ENCODE measurements around the gene CRYBG2. TPM values are rescaled to one million over a fixed set of nuclear protein-coding genes. Genes with fewer than 3 reads are reported as not detected.
A peak's percentile ranks its signal among the peaks of the same experiment; 100 is the strongest.

Gene CRYBG2
- polyA plus RNA-seq, 1 donor = 0.40 TPM

- DNase-seq = no peak
Measured at GRCh38 chr1:26290882-26291261, 63.1 kb downstream of the CRYBG2 start.

DNA sequence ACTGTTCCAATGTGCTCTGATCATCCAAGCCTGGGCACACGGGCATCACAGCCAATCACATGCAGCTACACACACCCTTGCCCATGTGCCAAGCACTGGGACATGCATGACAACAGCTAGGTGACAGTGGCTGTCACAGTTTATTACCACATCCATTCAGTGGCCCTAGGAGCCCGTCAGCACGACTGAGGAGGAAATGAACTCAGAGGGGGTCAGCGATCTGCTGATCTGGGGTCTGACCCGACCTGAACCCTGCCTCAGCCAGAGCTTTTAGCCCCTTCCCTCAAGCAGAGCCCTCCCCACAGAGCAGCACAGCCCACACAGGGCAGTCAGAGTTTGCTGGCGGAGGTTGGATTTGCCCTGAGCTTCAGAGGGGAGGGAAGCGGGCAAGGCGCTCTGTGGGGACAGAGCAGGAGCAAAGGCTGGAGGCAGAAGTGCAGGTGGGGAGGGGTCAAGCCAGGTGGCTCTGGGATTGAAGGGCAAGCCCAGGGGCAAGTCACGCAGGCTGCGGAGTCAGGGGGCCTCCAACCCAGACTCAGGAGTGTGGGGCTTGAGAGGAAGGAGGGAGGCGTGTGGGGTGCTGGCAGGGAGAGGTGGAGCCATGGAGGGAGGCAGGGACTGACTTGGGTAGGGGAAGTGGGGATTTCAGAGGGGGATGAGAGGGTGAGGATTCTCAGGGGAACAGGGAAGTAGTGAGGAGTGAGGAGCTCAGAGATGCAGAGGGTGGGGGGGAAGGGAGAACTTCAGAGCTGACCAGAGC, 63.6 kb downstream of the CRYBG2 start:
- DNase-seq = no peak

DNA sequence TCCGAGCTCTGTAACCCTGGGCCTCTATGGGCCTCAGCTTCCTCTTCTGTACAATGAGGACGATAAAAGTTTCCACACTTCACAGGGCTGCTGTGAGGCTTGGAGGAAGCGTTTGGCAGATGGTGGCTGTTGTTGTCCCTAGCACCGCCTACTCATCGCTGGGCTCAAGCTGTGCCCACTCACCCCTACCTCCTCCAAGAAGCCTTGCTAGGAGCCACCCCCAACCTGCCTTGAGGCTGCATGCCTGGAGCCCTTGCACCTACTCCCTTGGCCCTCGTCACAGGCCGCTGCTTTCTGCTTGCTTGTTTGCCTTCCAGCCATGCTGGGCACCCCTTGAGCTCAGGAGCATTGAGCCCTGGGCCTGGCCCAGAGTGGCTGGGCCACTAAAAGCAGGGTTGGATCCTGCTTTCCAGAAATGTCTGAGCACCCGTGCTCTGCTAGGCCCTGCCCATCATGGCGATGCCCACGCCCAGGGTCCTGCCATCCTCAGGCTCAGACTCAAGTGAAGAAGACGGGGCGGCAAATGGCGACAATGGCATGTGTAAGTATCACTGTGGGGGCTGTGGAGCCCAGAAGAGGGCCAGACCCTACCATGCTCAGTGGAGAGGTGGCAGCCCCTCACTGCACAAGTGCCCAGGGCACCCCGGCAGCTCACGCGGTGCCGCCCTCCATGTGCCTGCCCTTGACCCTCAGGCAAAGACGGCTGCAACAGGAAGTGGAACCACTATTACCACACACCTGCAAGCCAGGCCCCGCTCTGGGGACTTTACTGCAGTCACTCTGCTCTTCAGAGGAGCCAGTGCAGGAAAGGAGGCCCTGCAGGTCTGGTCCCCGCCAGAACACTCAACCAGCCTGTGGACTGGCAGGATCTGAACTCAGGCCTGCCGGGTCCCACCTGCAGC, 64.5 kb downstream of the CRYBG2 start:
- no peak for DNase-seq

DNA sequence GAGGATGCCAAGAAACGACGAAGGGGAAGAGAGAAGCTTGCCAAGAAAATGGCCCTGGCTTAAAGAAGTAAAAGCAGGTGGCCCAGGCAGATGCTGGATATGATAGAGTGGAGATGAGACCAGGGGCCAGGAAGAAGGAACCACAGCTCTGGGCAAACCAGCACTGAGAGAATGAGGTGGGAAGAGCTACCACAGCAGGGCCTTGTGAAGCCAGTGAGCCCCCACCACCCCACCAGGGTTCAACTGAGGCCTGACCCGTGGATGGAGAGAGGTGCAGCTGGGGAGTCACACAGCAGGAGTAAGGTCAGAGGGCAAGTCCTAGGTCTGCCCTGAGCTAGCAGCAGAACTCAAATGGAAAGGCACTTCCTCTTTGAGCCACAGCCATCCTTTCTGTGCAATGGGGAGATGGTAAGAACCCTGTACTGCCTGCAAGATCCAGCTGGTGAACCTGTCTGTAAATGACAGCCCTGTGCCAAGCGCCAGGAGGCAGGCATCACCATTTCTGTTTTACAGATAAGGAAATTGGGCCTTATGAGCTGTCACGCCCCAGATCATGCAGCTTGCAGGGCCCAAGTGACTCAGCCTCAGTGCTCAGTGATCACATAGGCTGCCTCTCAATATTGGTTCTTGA, 65.5 kb downstream of the CRYBG2 start:
- DNase-seq = no peak

DNA sequence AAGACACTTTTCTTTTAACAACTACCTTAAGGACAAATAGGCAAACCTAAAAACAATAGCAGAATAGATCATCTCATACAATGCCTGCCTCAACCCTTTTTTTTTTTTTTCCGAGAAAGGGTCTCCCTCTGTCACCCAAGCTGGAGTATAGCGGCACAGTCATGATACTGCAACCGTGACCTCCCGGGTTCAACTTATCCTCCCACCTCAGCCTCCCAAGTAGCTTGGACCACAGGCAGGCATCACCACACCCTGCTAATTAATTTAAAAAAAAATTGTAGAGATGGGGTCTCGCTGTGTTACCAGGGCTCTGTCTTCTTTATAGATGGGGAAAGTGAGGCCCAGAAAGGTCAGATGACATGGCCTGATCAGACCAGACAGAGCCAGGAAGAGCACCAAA, 66.1 kb downstream of the CRYBG2 start:
- no peak for DNase-seq

DNA sequence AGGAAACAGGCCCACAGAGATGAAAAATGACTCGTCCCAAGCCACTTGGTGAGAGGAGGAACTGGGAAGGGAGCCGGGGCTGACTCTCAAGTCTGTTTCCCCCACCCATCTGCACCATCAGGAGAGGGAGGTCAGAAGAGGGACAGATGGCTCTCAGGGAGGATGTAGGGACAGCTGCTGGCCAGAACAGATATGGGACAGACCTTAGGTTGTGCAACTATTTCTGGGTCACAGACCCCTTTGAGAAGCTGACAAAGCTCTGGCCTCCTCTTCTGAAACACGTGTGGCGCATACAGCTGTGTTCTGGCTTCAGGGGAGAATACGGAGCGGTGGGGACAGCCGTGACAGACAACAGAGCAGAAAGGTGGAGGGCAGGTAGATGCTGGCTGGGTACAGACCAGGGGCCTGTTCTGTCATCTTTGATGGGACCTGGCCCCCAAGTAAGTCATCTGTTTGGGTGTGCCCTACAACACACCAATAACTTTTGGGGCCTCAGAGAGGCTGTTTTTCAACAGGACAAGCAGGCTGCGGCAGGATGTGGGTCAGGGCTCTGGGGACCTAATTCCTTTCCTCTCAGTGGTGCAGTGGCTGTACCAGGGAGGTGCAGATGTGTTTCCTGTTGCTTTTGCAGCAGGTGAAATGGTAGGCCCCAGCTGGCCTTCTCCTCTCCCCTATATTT, 66.8 kb downstream of the CRYBG2 start:
- no peak for DNase-seq

- no peak for DNase-seq
Measured at GRCh38 chr1:26286064-26286416, 67.9 kb downstream of the CRYBG2 start.

- no peak for DNase-seq
Measured at GRCh38 chr1:26285366-26286063, 68.4 kb downstream of the CRYBG2 start.

DNA sequence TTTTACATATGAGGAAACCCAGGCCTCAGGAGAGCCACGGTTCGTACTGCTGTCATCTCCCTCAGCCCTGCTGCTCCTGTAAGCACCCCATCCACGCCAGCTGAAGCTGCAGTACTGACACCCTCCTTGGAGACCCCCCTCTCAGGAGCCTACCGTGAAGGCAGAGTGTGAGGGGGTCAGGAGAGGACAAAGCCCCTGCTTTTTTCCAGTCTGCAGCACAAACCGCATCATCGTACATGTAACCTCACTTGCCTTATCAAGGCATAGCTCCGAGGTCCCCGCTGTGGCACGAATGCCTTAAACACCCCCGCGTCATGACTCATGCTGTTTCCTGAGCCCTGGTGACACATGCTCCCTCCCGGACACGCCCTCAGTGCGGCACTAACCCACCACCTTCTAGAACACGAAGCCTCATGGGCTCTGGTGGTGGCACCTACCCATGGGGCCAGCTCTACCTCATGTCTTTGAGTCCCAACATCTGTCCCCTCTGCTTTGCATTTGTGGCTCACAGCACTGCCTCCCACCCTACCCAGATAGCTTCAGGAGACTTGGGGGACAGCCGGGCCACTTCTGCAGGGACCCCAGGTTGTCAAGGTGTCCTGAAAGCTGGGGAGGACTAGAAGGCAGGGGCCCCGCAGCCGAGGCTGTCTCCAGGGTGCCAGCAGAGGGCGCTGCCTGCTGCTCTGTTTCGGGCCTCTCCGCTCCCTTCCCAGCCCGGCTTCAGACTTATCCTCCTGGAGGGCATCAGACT, 69.2 kb downstream of the CRYBG2 start:
- DNase-seq = no peak

DNA sequence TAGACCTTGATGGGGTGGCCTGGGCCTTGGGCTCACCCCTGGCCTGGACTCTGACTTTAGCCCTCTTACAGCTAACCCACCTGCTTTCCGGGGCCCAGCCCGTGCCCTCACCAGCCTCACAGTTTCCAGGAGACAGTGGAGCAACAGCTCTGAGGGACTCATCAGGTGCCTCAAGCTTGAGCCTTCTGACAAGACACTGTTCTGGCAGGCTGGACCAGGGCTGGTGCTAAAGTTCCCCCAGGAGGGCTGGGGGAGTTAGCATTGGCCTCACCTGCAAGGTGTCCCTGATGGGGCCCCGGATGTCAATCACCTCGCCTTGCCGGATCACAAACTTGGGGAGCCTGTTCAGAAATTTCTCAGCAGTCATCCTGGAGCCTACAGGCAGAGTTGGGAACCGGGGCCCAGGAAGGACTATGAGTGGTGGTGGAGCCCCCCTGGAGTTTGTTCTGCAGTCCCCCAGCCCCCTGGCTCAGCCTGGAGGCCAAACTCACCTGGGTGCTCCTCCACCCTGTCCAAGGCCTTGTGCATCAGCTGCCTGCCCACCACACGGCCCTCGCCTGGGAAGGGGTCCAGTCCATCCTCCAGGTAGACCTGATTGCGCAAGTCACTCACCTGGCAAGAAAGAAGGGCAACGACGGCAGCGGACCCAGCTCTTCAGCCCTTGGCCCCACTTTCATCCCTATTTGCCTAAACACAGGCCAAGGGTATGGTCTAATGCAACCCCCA, 69.9 kb downstream of the CRYBG2 start:
- DNase-seq = no peak

DNA sequence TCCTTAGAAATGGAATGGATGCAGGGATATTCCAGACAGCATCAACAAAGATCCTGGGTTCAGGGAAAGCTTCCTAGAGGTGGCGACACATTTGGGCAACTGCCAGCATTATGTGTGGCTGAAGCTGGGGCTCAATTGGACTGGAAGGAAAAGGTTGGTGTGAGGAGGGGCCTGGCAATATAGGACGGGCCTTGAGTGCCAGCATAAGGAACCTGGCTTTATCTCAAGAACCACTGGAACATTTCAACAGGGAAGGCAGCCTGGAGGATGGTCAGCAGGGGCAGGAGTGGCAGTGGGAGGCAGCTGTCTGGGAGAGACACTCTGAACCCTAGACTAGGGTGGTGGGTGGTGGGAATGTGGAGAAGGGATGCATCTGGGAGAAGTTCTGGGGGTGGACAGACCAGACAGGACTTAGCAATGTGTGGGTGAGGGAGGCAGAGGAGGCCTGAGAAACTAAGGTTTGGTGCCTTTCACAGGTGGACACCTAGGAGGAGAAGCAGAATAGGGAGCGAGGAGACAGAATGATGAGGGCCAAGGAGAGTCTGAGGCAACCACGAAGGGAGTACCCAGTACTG, 70.6 kb downstream of the CRYBG2 start:
- no peak for DNase-seq

- DNase-seq = no peak
Measured at GRCh38 chr1:26282401-26282918, 71.5 kb downstream of the CRYBG2 start.

GRCh38 chr1:26281971-26282370, 72.0 kb downstream of the CRYBG2 start:
- DNase-seq = no peak

- DNase-seq = no peak
Measured at GRCh38 chr1:26281091-26281958, 72.6 kb downstream of the CRYBG2 start.

DNA sequence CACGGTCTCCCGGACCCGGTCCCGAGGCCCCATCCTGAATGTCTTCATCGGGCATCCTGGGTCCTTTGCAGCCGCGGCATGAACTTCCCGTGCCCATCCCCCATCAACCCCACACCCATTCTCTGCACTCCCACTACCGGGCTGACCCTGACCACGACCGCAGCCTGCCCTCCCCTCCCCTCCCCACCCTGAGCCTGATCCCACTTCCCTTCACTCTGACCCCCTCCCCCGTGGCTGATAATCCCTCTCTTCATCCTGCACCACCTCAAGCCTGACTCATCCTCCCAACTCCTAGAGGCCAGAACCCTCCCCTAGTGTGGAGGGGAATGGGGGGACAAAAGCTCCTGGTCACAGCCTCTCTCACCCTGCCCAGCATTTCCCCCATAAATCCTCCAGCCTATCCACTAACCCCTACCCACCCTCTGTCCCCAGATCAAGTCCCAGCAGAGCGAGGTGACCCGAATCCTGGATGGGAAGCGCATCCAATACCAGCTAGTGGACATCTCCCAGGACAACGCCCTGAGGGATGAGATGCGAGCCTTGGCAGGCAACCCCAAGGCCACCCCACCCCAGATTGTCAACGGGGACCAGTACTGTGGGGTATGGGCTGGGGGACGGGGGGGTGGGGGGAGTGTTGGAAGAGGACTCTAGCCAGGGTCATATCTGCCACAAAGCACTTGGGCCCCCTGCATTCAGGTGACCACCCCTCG, 73.4 kb downstream of the CRYBG2 start:
- DNase-seq = no peak

DNA sequence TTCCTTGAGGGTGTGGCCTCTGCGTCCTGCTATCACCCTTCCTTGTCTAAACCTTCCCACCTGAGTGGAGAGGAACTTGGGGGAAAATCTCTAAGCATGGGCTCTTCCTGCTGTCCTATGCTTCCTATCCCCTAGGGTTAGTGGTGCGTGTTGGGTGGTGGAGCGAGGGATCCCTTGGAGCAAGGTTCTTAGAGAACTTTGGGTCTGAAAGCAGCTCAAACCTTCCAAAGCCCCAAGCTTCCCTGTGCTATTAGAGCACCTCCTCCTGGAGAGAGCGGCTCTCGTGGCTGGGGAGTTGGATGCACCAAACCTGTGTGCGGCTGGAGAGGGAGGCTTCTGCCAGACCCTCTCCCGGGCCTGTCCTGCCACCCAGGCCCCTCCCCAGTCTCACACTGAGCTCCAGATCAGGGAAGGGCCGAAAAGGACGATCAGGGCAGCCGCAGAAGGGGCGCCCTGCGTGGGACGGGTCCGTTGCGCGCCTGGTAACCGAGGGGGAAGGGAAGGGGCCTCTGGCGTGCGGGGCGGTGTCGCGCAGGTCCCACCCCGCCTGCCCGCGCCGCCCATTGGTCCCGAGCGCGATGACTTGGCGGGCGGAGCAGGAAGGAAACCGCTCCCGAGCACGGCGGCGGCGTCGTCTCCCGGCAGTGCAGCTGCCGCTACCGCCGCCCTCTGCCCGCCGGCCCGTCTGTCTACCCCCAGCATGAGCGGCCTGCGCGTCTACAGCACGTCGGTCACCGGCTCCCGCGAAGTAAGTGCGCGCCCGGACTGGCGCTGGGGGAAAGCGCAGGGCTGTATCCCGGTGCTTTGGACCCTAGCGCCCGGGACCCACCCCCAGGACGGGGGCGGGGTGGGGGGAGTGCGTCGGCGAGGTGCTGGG, 74.2 kb downstream of the CRYBG2 start, which contains the start of gene SH3BGRL3:
SH3BGRL3 (plus strand) TSS at position 631 of the 877 bp plus-strand sequence; CDS start at position 701, 70 bp downstream.
- DNase-seq = peak; percentile 90
